HepG2 (cell line): ENCODE measurements around the gene TASP1. TPM values are rescaled to one million over a fixed set of nuclear protein-coding genes. Genes with fewer than 3 reads are reported as not detected.

Source experiments
- ARID3A ChIP-seq: IDR thresholded peaks from 2 replicates; pipeline ENCODE4 v1.6.1; 2012; ENCODE audit warnings: low read depth, low read length, improper control_type of control experiment
- CHCHD3 ChIP-seq: sonication (generic); formaldehyde crosslinking; IDR thresholded peaks from 2 replicates; pipeline ENCODE4 v1.8.0; 2022; ENCODE audit warnings: mild to moderate bottlenecking, missing genetic modification reagents, moderate library complexity
- DPF2 ChIP-seq: sonication (generic); formaldehyde crosslinking; IDR thresholded peaks from 2 replicates; pipeline ENCODE4 v1.4.0; 2020; ENCODE audit warnings: mild to moderate bottlenecking, low read depth, missing genetic modification reagents, borderline replicate concordance
- ERF ChIP-seq: IDR thresholded peaks from 2 replicates; pipeline ENCODE4 v1.6.1; 2018; ENCODE audit warnings: missing biosample characterization, missing genetic modification reagents
- FOXK2 ChIP-seq: fragments of 450-650 bp; IDR thresholded peaks from 2 replicates; pipeline ENCODE4 v1.6.1; 2016
- GRHL1 ChIP-seq: sonication (generic); formaldehyde crosslinking; conservative IDR thresholded peaks from 2 replicates; pipeline ENCODE4 v1.8.0; 2022; ENCODE audit warnings: missing genetic modification reagents
- HOXA7 ChIP-seq: sonication (generic); formaldehyde crosslinking; IDR thresholded peaks from 2 replicates; pipeline ENCODE4 v1.8.1; 2022; ENCODE audit warnings: mild to moderate bottlenecking, missing genetic modification reagents, moderate library complexity
- IRF2 ChIP-seq: IDR thresholded peaks from 2 replicates; pipeline ENCODE4 v1.6.1; 2018; ENCODE audit warnings: missing genetic modification reagents, missing compliant biosample characterization
- KDM1A ChIP-seq: IDR thresholded peaks from 2 replicates; pipeline ENCODE4 v1.6.1; 2016; ENCODE audit warnings: missing compliant biosample characterization
- KDM4B ChIP-seq: sonication (generic); formaldehyde crosslinking; IDR thresholded peaks from 2 replicates; pipeline ENCODE4 v1.4.0; 2020; ENCODE audit warnings: missing genetic modification reagents
- MIER3 ChIP-seq: IDR thresholded peaks from 2 replicates; pipeline ENCODE4 v1.6.1; 2016; ENCODE audit warnings: missing compliant biosample characterization, borderline replicate concordance
- MZF1 ChIP-seq: sonication (generic); formaldehyde crosslinking; IDR thresholded peaks from 2 replicates; pipeline ENCODE4 v1.8.1; 2023; ENCODE audit warnings: mild to moderate bottlenecking, missing genetic modification reagents, borderline replicate concordance
- NFRKB ChIP-seq: fragments of 450-650 bp; IDR thresholded peaks from 2 replicates; pipeline ENCODE4 v1.6.1; 2017
- NRL ChIP-seq: sonication (generic); formaldehyde crosslinking; IDR thresholded peaks from 2 replicates; pipeline ENCODE4 v1.5.0; 2020; ENCODE audit warnings: missing genetic modification reagents, mild to moderate bottlenecking, moderate library complexity, borderline replicate concordance
- POLR2G ChIP-seq: fragments of 200-400 bp; formaldehyde crosslinking; IDR thresholded peaks from 2 replicates; pipeline ENCODE4 v1.6.1; 2018; ENCODE audit warnings: mild to moderate bottlenecking, low read depth, low read length, moderate library complexity
- SNAPC2 ChIP-seq: sonication (generic); formaldehyde crosslinking; IDR thresholded peaks from 2 replicates; pipeline ENCODE4 v1.8.1; 2022; ENCODE audit warnings: mild to moderate bottlenecking, missing genetic modification reagents
- TBL1XR1 ChIP-seq: fragments of 150-350 bp; IDR thresholded peaks from 2 replicates; pipeline ENCODE4 v1.6.1; 2014; ENCODE audit warnings: borderline replicate concordance, low read length; ENCODE audit not compliant: partially characterized antibody
- ZBTB2 ChIP-seq: sonication (generic); formaldehyde crosslinking; IDR thresholded peaks from 2 replicates; pipeline ENCODE4 v1.8.0; 2022; ENCODE audit warnings: low read depth, missing genetic modification reagents
- ZBTB44 ChIP-seq: sonication (generic); formaldehyde crosslinking; IDR thresholded peaks from 2 replicates; pipeline ENCODE4 v1.4.0; 2020; ENCODE audit warnings: missing genetic modification reagents
- ZNF234 ChIP-seq: sonication (generic); formaldehyde crosslinking; conservative IDR thresholded peaks from 2 replicates; pipeline ENCODE4 v1.5.1; 2020; ENCODE audit warnings: mild to moderate bottlenecking, missing genetic modification reagents
- ZNF33A ChIP-seq: sonication (generic); formaldehyde crosslinking; IDR thresholded peaks from 2 replicates; pipeline ENCODE4 v1.5.1; 2020; ENCODE audit warnings: missing genetic modification reagents, mild to moderate bottlenecking, moderate library complexity, borderline replicate concordance
- ZNF414 ChIP-seq: sonication (generic); formaldehyde crosslinking; IDR thresholded peaks from 2 replicates; pipeline ENCODE4 v1.5.0; 2020; ENCODE audit warnings: missing genetic modification reagents
- ZNF546 ChIP-seq: sonication (generic); formaldehyde crosslinking; conservative IDR thresholded peaks from 2 replicates; pipeline ENCODE4 v1.8.1; 2023; ENCODE audit warnings: mild to moderate bottlenecking, missing genetic modification reagents
- ZNF792 ChIP-seq: IDR thresholded peaks from 2 replicates; pipeline ENCODE4 v1.6.1; 2016
- ZSCAN20 ChIP-seq: sonication (generic); formaldehyde crosslinking; IDR thresholded peaks from 2 replicates; pipeline ENCODE4 v1.4.0; 2020; ENCODE audit warnings: missing genetic modification reagents, mild to moderate bottlenecking, borderline replicate concordance
- polyA plus RNA-seq, 8 experiments: library from polyadenylated mRNA; depleted of rRNA in 3 of 8; stranded (reverse) in 7 of 8; unstranded in 1 of 8; fragments of >200 nt; fragmentation: Illumina TruSeq in 4 of 8; extraction: Trizol in 4 of 8; gene quantifications; 2 replicates each; pipeline versions ENCODE4 v1.2.1 to v1.2.3, GENCODE V29; 2011 to 2016; ENCODE audit warnings: low read depth in 4 of 8, missing spikeins in 1 of 8, mixed read lengths in 1 of 8; ENCODE audit not compliant: insufficient read depth in 1 of 8
- total RNA-seq, 5 experiments: library from RNA; depleted of rRNA; stranded (reverse); fragments of >200 nt; fragmentation: Illumina TruSeq; extraction: Trizol; gene quantifications; 2 replicates each; pipeline ENCODE4 v1.2.3, GENCODE V29; 2016; ENCODE audit warnings: low read depth in 1 of 5

TASP1 gene
- total and polyA plus RNA-seq, 2 of the 13 experiments (the other 11 are each of a cell fraction or from before 2014, with no cell fraction given): 10.0 to 25.2 TPM

GRCh38 chr20:13424174-13424833, 214.4 kb downstream of the TASP1 start (continued):
- TF ChIP-seq ARID3A (peak; percentile 48), NRL (CRISPR knock-in tag) (no peak), ZSCAN20 (no peak), ZNF234 (CRISPR knock-in tag) (no peak), ERF (CRISPR knock-in tag) (peak; percentile 66; the same call in 1 of the 2 replicates), KDM4B (CRISPR knock-in tag) (no peak), NFRKB (no peak), GRHL1 (CRISPR knock-in tag) (no peak), SNAPC2 (CRISPR knock-in tag) (no peak), POLR2G (no peak), ZBTB44 (CRISPR knock-in tag) (no peak), IRF2 (CRISPR knock-in tag) (peak; percentile 65; the same call in 1 of the 2 replicates), MIER3 (CRISPR knock-in tag) (peak; percentile 70), ZNF546 (CRISPR knock-in tag) (no peak), HOXA7 (no peak), ZNF414 (CRISPR knock-in tag) (no peak), ZBTB2 (CRISPR knock-in tag) (no peak), KDM1A (CRISPR knock-in tag) (no peak), ZNF33A (no peak), ZNF792 (peak; percentile 31; the same call in 1 of the 2 replicates), FOXK2 (no peak), MZF1 (no peak), DPF2 (CRISPR knock-in tag) (peak; percentile 8; the same call in 1 of the 2 replicates), TBL1XR1 (peak; percentile 57), CHCHD3 (CRISPR knock-in tag) (no peak)
